NOMO-1 treated with DMSO at 0.1 percent for 48 hours (cell line): ENCODE data around the gene MBTD1.
"Not testable (repeated sequence)": the region's sequence is repeated elsewhere in the genome, so short reads cannot be mapped to it uniquely, and the experiment has no call there.

Experiments
- DNase-seq: peaks from one replicate; lab custom pipeline; 2025; ENCODE audit not compliant: unreplicated experiment; lab: John Stamatoyannopoulos, UW

MBTD1 gene

GRCh38 chr17:51259564-51260236 lies at the start of gene MBTD1:
Gene MBTD1, minus strand, starts transcription at chr17:51260049. Its CDS starts 34,888 bp downstream, at chr17:51225161.
- peak; percentile 96 for DNase-seq

GRCh38 chr17:51305182-51305581 lies 45.3 kb upstream of the MBTD1 start:
- no peak for DNase-seq

- DNase-seq, result no peak
Observed at GRCh38 chr17:51299859-51300258, 40.0 kb upstream of the MBTD1 start.

- peak; percentile 41 for DNase-seq
Observed at GRCh38 chr17:51298508-51299371, 38.9 kb upstream of the MBTD1 start.

GRCh38 chr17:51294338-51294737 lies 34.5 kb upstream of the MBTD1 start:
- not testable (repeated sequence) for DNase-seq

- no peak for DNase-seq
Observed at GRCh38 chr17:51289696-51290111, 29.9 kb upstream of the MBTD1 start.

GRCh38 chr17:51287412-51287811 lies 27.6 kb upstream of the MBTD1 start:
- no peak for DNase-seq

GRCh38 chr17:51279183-51279582 lies 19.3 kb upstream of the MBTD1 start:
- DNase-seq, result no peak

- DNase-seq, result no peak
Observed at GRCh38 chr17:51275381-51275780, 15.5 kb upstream of the MBTD1 start.

- no peak for DNase-seq
Observed at GRCh38 chr17:51272812-51273211, 13.0 kb upstream of the MBTD1 start.

GRCh38 chr17:51270636-51271035 lies 10.8 kb upstream of the MBTD1 start:
- DNase-seq, result no peak

- no peak for DNase-seq
Observed at GRCh38 chr17:51269991-51270390, 10.1 kb upstream of the MBTD1 start.

- DNase-seq, result not testable (repeated sequence)
Observed at GRCh38 chr17:51264466-51264865, 4.6 kb upstream of the MBTD1 start.

GRCh38 chr17:51263006-51263405 lies 3.2 kb upstream of the MBTD1 start:
- DNase-seq, result no peak

GRCh38 chr17:51261024-51261963 lies 1.4 kb upstream of the MBTD1 start:
- DNase-seq, result peak; percentile 42

- peak; percentile 96 for DNase-seq
Observed at GRCh38 chr17:51260237-51261023, 581 bp upstream of the MBTD1 start, which contains the start of gene UTP18. Gene UTP18, plus strand, starts transcription at chr17:51260546. Its CDS starts 39 bp downstream, at chr17:51260585.

GRCh38 chr17:51258756-51259563 lies 889 bp downstream of the MBTD1 start:
- peak; percentile 76 for DNase-seq

- no peak for DNase-seq
Observed at GRCh38 chr17:51257150-51258081, 2.4 kb downstream of the MBTD1 start.
